Vagina (tissue), 2 donors: ENCODE data around the gene DEFB114. TPM values are rescaled to one million over a fixed set of nuclear protein-coding genes. Genes with fewer than 3 reads are reported as not detected.

Experiments
- DNase-seq, 2 donors: peaks; one replicate each; pipeline ENCODE4 v3.0.0-alpha.2; 2017; ENCODE audit errors: extremely low spot score in 2 of 2
- H3K27ac ChIP-seq: fragments of 200-600 bp; sonication (generic); one replicate; pipeline ENCODE4 v1.5.1; 2019
- H3K27me3 ChIP-seq: fragments of 200-600 bp; sonication (generic); one replicate; pipeline ENCODE4 v1.5.1; 2019
- H3K36me3 ChIP-seq, 2 donors: fragments of 200-600 bp; sonication (generic); one replicate each; pipeline ENCODE4 v1.5.1; 2017 to 2019
- H3K4me1 ChIP-seq: fragments of 200-600 bp; sonication (generic); one replicate; pipeline ENCODE4 v1.5.1; 2019
- H3K4me3 ChIP-seq, 2 donors: fragments of 200-600 bp; sonication (generic); 1 replicate in 1 of 2; 2 replicates in 1 of 2; pipeline ENCODE4 v1.5.1; 2016 to 2019
- H3K9me3 ChIP-seq: fragments of 200-600 bp; sonication (generic); one replicate; pipeline ENCODE4 v1.5.1; 2019
- POLR2A ChIP-seq, 2 donors: fragments of 450-650 bp; IDR thresholded peaks; one replicate each; pipeline ENCODE4 v1.6.1; 2017; ENCODE audit warnings: antibody characterized with exemption in 2 of 2, mild to moderate bottlenecking in 2 of 2, moderate library complexity in 2 of 2
- POLR2AphosphoS5 ChIP-seq, 2 donors: sonication (generic); formaldehyde crosslinking; IDR thresholded peaks; one replicate each; pipeline ENCODE4 v1.9.0; 2017; ENCODE audit warnings: antibody characterized with exemption in 2 of 2, mild to moderate bottlenecking in 2 of 2, low read depth in 1 of 2; ENCODE audit not compliant: insufficient read depth in 1 of 2
- intact Hi-C: fragments of 100-400 bp; cut with DNase I; formaldehyde crosslinking; loops from one replicate; pipeline ENCODE4 v1.15.1; 2023
- total RNA-seq: library from RNA; depleted of rRNA; stranded (reverse); fragments of >200 nt; gene quantifications from one replicate; pipeline ENCODE4 v1.2.3, GENCODE V29; 2016
- TF ChIP-seq, protein P1 (sequence below), 3 experiments: fragments of 450-650 bp in 2 of 3; fragments of 200-600 bp in 1 of 3; sonication (generic) in 1 of 3; IDR thresholded peaks; one replicate each; pipeline ENCODE4 v1.5.1; 2017 to 2019; ENCODE audit warnings: antibody characterized with exemption in 3 of 3, mild to moderate bottlenecking in 2 of 3, moderate library complexity in 2 of 3

DEFB114 gene
- total RNA-seq, 1 donor from 2014 or later: not detected

DNA sequence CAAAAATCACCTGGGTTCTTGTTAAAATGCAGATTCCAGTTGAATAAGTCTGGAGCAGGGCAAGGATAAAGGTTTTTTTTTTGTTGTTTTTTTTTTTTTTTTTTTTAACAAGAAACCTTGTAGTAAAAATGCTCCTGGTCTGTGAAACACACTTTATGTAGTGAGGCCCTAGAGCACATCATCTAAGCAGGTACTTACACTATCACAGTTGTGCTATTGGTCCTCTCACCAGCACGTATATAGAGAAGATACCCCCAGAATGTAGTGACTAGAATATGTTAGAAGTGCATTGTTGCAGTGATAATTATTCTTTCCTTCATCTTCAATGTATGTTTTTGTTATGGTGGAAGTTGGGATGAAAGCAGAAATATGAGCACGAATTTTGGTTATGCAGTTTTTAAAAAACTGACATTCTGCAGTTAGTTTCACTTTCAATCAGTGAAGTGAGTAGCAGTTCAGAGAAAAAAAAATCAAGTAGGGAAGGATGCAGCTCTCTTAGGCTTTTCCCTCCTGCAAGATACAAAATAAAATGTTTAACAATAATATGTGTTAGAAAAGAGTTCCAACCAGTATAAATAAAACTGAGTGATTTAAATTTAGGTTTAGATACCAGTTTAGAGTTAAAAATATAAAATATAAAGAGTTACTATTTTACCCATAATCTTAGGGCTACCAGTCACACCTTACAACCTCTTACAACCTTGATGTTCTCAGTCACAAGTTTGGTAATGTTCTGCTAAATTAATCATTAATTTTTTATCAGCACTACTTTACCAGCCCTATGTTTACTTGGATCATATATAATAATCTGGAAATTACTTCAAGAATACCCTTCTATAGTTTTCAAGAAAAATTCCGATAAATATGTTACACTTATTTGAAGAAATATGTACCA is 14.6 kb upstream of the DEFB114 start:
- H3K27ac ChIP-seq: no peak overlapping the region
- no peaks in the 10 kb centered on the region for H3K4me1 ChIP-seq
- intact Hi-C loops: no loop called here
- TF ChIP-seq POLR2AphosphoS5 (IDR thresholded peaks at IDR 0.05; ENCODE audit: insufficient read depth in 1 of 2, low read depth in 1 of 2): no peak
- TF ChIP-seq, protein P1, sequence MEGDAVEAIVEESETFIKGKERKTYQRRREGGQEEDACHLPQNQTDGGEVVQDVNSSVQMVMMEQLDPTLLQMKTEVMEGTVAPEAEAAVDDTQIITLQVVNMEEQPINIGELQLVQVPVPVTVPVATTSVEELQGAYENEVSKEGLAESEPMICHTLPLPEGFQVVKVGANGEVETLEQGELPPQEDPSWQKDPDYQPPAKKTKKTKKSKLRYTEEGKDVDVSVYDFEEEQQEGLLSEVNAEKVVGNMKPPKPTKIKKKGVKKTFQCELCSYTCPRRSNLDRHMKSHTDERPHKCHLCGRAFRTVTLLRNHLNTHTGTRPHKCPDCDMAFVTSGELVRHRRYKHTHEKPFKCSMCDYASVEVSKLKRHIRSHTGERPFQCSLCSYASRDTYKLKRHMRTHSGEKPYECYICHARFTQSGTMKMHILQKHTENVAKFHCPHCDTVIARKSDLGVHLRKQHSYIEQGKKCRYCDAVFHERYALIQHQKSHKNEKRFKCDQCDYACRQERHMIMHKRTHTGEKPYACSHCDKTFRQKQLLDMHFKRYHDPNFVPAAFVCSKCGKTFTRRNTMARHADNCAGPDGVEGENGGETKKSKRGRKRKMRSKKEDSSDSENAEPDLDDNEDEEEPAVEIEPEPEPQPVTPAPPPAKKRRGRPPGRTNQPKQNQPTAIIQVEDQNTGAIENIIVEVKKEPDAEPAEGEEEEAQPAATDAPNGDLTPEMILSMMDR (IDR thresholded peaks at IDR 0.05): no peak
- TF ChIP-seq POLR2A (IDR thresholded peaks at IDR 0.05): no peak
- no peak for DNase-seq
- no peaks in the 10 kb centered on the region for H3K36me3 ChIP-seq
- H3K27me3 ChIP-seq: no peaks in the 10 kb centered on the region
- no peak overlapping the region for H3K4me3 ChIP-seq
- H3K9me3 ChIP-seq: no peaks in the 10 kb centered on the region

DNA sequence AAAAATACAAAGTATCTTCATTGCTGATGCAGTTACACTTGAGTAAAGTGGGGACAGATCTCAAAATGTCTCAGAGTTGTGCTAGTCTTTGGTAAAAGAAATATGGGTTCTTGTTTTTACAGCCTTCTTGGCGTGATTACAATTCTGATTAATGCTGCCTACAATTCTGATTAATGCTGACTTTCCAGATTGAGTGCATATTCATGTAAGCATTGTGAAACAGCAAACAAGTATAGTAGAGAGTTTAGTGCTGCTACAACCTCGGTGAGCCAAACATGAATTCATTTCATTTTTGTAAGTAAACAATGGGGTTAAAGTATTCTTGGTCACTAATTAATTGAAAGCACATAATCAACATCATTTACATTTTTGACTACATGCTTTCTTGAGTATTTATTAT is 5.6 kb upstream of the DEFB114 start, which contains the start of gene DEFB113:
Gene DEFB113 (minus strand): TSS at position 21 of the 400 bp plus-strand sequence. CDS start 0 bp downstream, at position 21.
- intact Hi-C loops: no loop called here
- Histone ChIP-seq H3K9me3 (no peaks in the 10 kb centered on the region), H3K36me3 (no peaks in the 10 kb centered on the region), H3K4me1 (no peaks in the 10 kb centered on the region), H3K4me3 (no peak within 1 kb of the TSS), H3K27me3 (no peaks in the 10 kb centered on the region), H3K27ac (no peak within 1 kb of the TSS)
- DNase-seq: no peak
- TF ChIP-seq POLR2AphosphoS5 (IDR thresholded peaks at IDR 0.05; ENCODE audit: insufficient read depth in 1 of 2, low read depth in 1 of 2) (no peak), POLR2A (IDR thresholded peaks at IDR 0.05) (no peak)
- TF ChIP-seq, protein P1 (IDR thresholded peaks at IDR 0.05): no peak

DNA sequence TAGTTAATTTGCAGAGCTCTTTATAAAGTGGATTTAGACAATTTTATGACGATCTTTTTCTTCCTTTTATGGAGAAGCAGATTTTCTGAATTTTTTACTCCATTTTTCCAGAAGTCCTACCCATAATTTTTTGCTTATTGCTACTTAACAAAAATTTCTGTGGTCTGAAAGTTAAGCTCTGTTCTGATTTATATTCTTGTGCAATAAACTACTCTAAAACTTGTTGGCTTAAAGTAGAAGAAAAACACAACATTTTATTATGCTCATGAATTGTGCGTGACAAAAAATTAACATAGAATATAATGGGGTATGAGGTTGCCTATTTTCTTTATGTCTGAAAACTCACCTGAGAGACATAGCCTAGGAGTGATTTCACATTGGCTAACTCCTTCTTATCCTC is 2.9 kb upstream of the DEFB114 start:
- no peaks in the 10 kb centered on the region for H3K36me3 ChIP-seq

DNA sequence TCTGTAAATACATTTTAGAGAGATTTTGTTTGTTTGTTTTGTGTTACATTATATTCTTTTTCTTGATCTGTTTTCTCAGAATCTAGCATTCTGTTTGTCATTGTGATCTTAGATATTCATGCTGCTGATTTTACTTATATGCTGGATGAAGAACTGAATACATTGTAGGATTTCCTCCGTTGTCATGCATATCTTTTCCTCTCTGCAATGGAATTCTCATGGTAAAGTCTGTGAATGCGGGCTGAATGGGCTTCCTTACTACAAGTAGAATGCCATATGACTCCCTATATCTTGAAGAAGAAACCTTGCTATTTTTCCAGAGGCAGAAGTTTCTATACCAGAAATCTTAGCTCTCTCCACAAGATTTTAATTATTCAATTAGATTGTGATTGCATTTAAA is 2.4 kb upstream of the DEFB114 start:
- Histone ChIP-seq H3K27me3 (no peaks in the 10 kb centered on the region), H3K4me3 (no peak overlapping the region), H3K27ac (no peak overlapping the region), H3K4me1 (no peaks in the 10 kb centered on the region), H3K9me3 (no peaks in the 10 kb centered on the region), H3K36me3 (no peaks in the 10 kb centered on the region)
- intact Hi-C loops: no loop called here
- TF ChIP-seq, protein P1 (IDR thresholded peaks at IDR 0.05): no peak
- TF ChIP-seq POLR2A (IDR thresholded peaks at IDR 0.05) (no peak), POLR2AphosphoS5 (IDR thresholded peaks at IDR 0.05; ENCODE audit: insufficient read depth in 1 of 2, low read depth in 1 of 2) (no peak)
- DNase-seq: no peak

More for the DNA sequence above, 2.9 kb upstream of the DEFB114 start:
- TF ChIP-seq POLR2AphosphoS5 (IDR thresholded peaks at IDR 0.05; ENCODE audit: insufficient read depth in 1 of 2, low read depth in 1 of 2): no peak
- no peaks in the 10 kb centered on the region for H3K27me3 ChIP-seq
- H3K27ac ChIP-seq: no peak overlapping the region
- no peak overlapping the region for H3K4me3 ChIP-seq
- intact Hi-C loops: no loop called here
- no peaks in the 10 kb centered on the region for H3K4me1 ChIP-seq
- no peak for DNase-seq
- no peaks in the 10 kb centered on the region for H3K9me3 ChIP-seq

DNA sequence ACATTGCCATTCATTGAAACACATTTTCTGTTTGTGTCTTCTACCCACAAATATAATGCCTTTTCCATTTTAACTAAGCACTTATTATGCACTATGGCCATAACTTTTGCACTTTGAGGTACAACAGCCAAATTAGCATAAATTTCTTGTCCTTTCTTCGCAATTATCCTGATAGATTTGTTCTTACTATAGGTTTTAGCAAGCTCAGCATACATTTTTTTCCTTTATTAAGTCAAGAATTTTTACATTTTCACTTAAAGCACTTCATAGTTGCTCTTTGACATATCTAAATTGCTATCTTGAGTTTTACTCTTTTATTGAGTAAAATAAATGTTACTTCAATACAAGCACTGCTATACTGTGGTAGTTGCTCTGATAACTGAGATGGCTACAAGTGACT is 5.8 kb downstream of the DEFB114 start:
- TF ChIP-seq, protein P1 (IDR thresholded peaks at IDR 0.05): no peak
- TF ChIP-seq POLR2AphosphoS5 (IDR thresholded peaks at IDR 0.05; ENCODE audit: insufficient read depth in 1 of 2, low read depth in 1 of 2) (no peak), POLR2A (IDR thresholded peaks at IDR 0.05) (no peak)
- Histone ChIP-seq H3K9me3 (no peaks in the 10 kb centered on the region), H3K4me1 (no peaks in the 10 kb centered on the region), H3K27ac (no peak overlapping the region), H3K36me3 (no peaks in the 10 kb centered on the region), H3K27me3 (no peaks in the 10 kb centered on the region), H3K4me3 (no peak overlapping the region)
- no peak for DNase-seq
- intact Hi-C loops: no loop called here
